Neural progenitor cell (in vitro differentiated cells): ENCODE results near the gene SDR9C7. TPM values are rescaled to one million over a fixed set of nuclear protein-coding genes. Genes with fewer than 3 reads are reported as not detected.
"Not testable (repeated sequence)": the region's sequence is repeated elsewhere in the genome, so short reads cannot be mapped to it uniquely, and the experiment has no call there.

Source experiments
- DNase-seq: peaks from one replicate; pipeline ENCODE4 v3.0.0-alpha.2; 2016; ENCODE audit warnings: low spot score
- H2AFZ ChIP-seq: fragments of 200-600 bp; sonication (generic); replicated peaks from 2 replicates; pipeline ENCODE4 v1.6.1; 2016; ENCODE audit warnings: antibody characterized with exemption
- H3F3A ChIP-seq: fragments of 200-600 bp; sonication (generic); 2 replicates; pipeline ENCODE4 v1.6.1; 2016; ENCODE audit warnings: antibody characterized with exemption, low read depth
- H3K27ac ChIP-seq: fragments of 200-600 bp; sonication (generic); 2 replicates; pipeline ENCODE4 v1.5.1; 2016; ENCODE audit warnings: mild to moderate bottlenecking
- H3K27me3 ChIP-seq: fragments of 200-600 bp; sonication (generic); 2 replicates; pipeline ENCODE4 v1.6.1; 2016; ENCODE audit warnings: mild to moderate bottlenecking, moderate library complexity
- H3K36me3 ChIP-seq: fragments of 200-600 bp; sonication (generic); 2 replicates; pipeline ENCODE4 v1.5.1; 2016
- H3K4me1 ChIP-seq: fragments of 200-600 bp; sonication (generic); 2 replicates; pipeline ENCODE4 v1.6.1; 2016; ENCODE audit warnings: mixed run types
- H3K4me2 ChIP-seq: fragments of 200-600 bp; sonication (generic); 2 replicates; pipeline ENCODE4 v1.6.1; 2016
- H3K4me3 ChIP-seq: fragments of 200-600 bp; sonication (generic); 2 replicates; pipeline ENCODE4 v1.5.1; 2016
- H3K79me2 ChIP-seq: fragments of 200-600 bp; sonication (generic); 2 replicates; pipeline ENCODE4 v1.6.1; 2016; ENCODE audit warnings: low read depth
- H3K9ac ChIP-seq: fragments of 200-600 bp; sonication (generic); 2 replicates; pipeline ENCODE4 v1.6.1; 2016
- H3K9me3 ChIP-seq: fragments of 200-600 bp; sonication (generic); 2 replicates; pipeline ENCODE4 v1.5.1; 2016; ENCODE audit warnings: low read depth
- H4K20me1 ChIP-seq: fragments of 200-600 bp; sonication (generic); 2 replicates; pipeline ENCODE4 v1.6.1; 2016; ENCODE audit warnings: low read depth
- H3K27ac Mint-ChIP-seq: 3 replicates; pipeline ENCODE4 v1.8.0; 2021; ENCODE audit warnings: mixed read lengths
- H3K27me3 Mint-ChIP-seq: 2 replicates; pipeline ENCODE4 v1.8.0; 2022; ENCODE audit warnings: low read depth, mild to moderate bottlenecking, inconsistent platforms, moderate library complexity, mixed read lengths; ENCODE audit not compliant: insufficient read depth
- H3K36me3 Mint-ChIP-seq: 3 replicates; pipeline ENCODE4 v1.8.0; 2021; ENCODE audit warnings: mixed read lengths
- H3K4me1 Mint-ChIP-seq: 3 replicates; pipeline ENCODE4 v1.8.0; 2021; ENCODE audit warnings: mixed read lengths
- H3K4me3 Mint-ChIP-seq: 3 replicates; pipeline ENCODE4 v1.8.0; 2021; ENCODE audit warnings: mild to moderate bottlenecking, moderate library complexity, mixed read lengths
- H3K9me3 Mint-ChIP-seq: 3 replicates; pipeline ENCODE4 v1.8.0; 2020; ENCODE audit warnings: mixed read lengths
- EZH2 ChIP-seq: fragments of 200-600 bp; sonication (generic); IDR thresholded peaks from 2 replicates; pipeline ENCODE4 v1.6.1; 2017; ENCODE audit warnings: antibody characterized with exemption, mild to moderate bottlenecking, moderate library complexity
- EZH2phosphoT487 ChIP-seq: fragments of 200-600 bp; sonication (generic); IDR thresholded peaks from 2 replicates; pipeline ENCODE4 v1.6.1; 2017; ENCODE audit warnings: antibody characterized with exemption
- total RNA-seq: library from RNA; depleted of rRNA; stranded (reverse); fragments of >200 nt; gene quantifications from 2 replicates; pipeline ENCODE4 v1.2.3, GENCODE V29; 2015; ENCODE audit warnings: low replicate concordance
- TF ChIP-seq, protein P1 (sequence below): fragments of 200-600 bp; sonication (generic); IDR thresholded peaks from 2 replicates; pipeline ENCODE4 v1.5.1; 2017; ENCODE audit warnings: antibody characterized with exemption, mild to moderate bottlenecking

Gene SDR9C7
- total RNA-seq, 1 donor from 2014 or later: 0.32 TPM

DNA sequence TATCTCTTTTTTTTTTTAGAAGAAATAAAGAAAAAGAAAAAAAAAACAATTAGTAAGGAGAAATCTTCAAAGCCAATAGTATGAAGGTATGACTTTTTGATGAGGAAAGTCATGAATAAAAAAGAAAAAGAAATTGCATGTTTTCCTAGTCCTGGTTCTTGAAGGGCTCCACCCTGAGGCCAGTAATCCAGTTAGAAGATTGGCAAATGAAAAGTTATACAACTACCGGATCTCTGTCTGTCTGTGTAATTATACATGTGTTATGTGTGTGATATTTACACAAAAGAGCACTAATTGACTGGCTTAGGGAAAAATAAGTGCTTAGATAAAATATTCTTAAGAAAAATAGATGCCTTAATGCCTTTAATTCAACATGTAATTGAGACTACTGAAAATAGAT lies 28.4 kb downstream of the SDR9C7 start:
- Histone ChIP-seq H3K4me1 (no peaks in the 10 kb centered on the region), H3K27ac (no peak overlapping the region), H3K4me2 (no peak overlapping the region), H2AFZ (no peak overlapping the region), H3K9ac (no peak overlapping the region), H3F3A (no peaks in the 10 kb centered on the region), H3K4me3 (no peak overlapping the region), H3K36me3 (no peaks in the 10 kb centered on the region), H3K27me3 (no peaks in the 10 kb centered on the region), H3K9me3 (peaks cover 14% of the 10 kb centered on the region), H3K79me2 (no peaks in the 10 kb centered on the region), H4K20me1 (no peaks in the 10 kb centered on the region)
- Mint-ChIP-seq H3K4me3 (no peak overlapping the region), H3K36me3 (no peaks in the 10 kb centered on the region), H3K27me3 (peaks cover 14% of the 10 kb centered on the region), H3K4me1 (no peaks in the 10 kb centered on the region), H3K27ac (no peak overlapping the region), H3K9me3 (peaks cover 36% of the 10 kb centered on the region)
- no peak for TF ChIP-seq EZH2phosphoT487
- no peak for TF ChIP-seq EZH2
- TF ChIP-seq, protein P1, sequence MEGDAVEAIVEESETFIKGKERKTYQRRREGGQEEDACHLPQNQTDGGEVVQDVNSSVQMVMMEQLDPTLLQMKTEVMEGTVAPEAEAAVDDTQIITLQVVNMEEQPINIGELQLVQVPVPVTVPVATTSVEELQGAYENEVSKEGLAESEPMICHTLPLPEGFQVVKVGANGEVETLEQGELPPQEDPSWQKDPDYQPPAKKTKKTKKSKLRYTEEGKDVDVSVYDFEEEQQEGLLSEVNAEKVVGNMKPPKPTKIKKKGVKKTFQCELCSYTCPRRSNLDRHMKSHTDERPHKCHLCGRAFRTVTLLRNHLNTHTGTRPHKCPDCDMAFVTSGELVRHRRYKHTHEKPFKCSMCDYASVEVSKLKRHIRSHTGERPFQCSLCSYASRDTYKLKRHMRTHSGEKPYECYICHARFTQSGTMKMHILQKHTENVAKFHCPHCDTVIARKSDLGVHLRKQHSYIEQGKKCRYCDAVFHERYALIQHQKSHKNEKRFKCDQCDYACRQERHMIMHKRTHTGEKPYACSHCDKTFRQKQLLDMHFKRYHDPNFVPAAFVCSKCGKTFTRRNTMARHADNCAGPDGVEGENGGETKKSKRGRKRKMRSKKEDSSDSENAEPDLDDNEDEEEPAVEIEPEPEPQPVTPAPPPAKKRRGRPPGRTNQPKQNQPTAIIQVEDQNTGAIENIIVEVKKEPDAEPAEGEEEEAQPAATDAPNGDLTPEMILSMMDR: no peak
- no peak for DNase-seq

DNA sequence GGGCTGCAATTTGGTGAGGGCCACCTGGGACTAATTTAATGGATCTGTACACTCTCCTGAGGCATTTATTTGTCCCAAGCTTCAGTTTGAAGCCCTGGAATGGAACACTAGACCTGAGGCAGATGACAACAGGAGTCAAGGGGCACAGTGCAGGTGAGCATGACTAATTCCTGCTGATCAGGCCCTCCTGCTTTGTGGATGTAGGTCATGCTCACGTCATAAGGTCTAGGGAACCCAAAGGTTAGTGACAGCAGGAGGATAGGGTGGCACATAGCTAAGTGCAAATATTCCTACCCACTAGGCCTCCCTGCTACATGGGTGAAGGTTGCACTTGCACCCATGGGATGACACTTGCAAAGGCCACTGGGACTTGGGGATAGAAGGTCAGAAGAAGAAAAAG lies 30.8 kb downstream of the SDR9C7 start:
- TF ChIP-seq EZH2phosphoT487: no peak
- TF ChIP-seq, protein P1: no peak
- no peak overlapping the region for H2AFZ ChIP-seq
- H3K27ac Mint-ChIP-seq: no peak overlapping the region
- no peaks in the 10 kb centered on the region for H3K27me3 ChIP-seq
- H3K4me2 ChIP-seq: no peak overlapping the region
- peaks cover 22% of the 10 kb centered on the region for H3K9me3 Mint-ChIP-seq
- no peaks in the 10 kb centered on the region for H3K4me1 ChIP-seq
- H3K79me2 ChIP-seq: no peaks in the 10 kb centered on the region
- H3K4me3 Mint-ChIP-seq: no peak overlapping the region
- H3K4me3 ChIP-seq: no peak overlapping the region
- no peak overlapping the region for H3K27ac ChIP-seq
- H3K9ac ChIP-seq: no peak overlapping the region
- DNase-seq: no peak
- H3K4me1 Mint-ChIP-seq: no peaks in the 10 kb centered on the region
- peaks cover 4% of the 10 kb centered on the region for H3K9me3 ChIP-seq
- H3K27me3 Mint-ChIP-seq: peaks cover 12% of the 10 kb centered on the region
- H4K20me1 ChIP-seq: no peaks in the 10 kb centered on the region
- no peaks in the 10 kb centered on the region for H3K36me3 ChIP-seq
- no peaks in the 10 kb centered on the region for H3F3A ChIP-seq
- no peaks in the 10 kb centered on the region for H3K36me3 Mint-ChIP-seq

DNA sequence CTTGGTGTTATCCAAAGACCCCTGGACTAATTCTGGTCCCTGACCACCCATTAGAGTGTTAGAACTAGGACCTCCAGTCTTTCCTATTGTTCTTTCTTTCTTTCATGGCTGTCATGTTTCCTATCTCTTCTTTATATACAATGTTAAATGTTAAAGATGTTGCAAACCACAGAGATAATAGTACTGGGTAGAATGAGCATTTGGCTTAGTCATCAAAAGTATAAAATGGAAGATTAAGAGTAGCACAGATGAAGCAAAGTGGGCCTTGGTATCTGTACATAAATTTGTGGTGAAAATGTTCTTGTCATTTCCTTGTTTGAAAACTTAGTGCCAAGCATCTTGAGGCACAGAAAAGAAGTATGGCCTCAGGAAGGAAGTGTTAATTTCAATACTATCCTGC lies 32.9 kb downstream of the SDR9C7 start:
- H3K4me1 ChIP-seq, DNase-seq, H3K4me3 Mint-ChIP-seq, H3K4me2 ChIP-seq, H3K36me3 Mint-ChIP-seq, H4K20me1 ChIP-seq, H3K9me3 ChIP-seq, H2AFZ ChIP-seq, H3K36me3 ChIP-seq, H3K79me2 ChIP-seq, H3K27me3 ChIP-seq, H3K27ac Mint-ChIP-seq, H3K9ac ChIP-seq, H3K4me3 ChIP-seq, H3F3A ChIP-seq, H3K4me1 Mint-ChIP-seq, H3K27me3 Mint-ChIP-seq, H3K27ac ChIP-seq: not testable (repeated sequence)
- H3K9me3 Mint-ChIP-seq: peaks cover 14% of the 10 kb centered on the region

DNA sequence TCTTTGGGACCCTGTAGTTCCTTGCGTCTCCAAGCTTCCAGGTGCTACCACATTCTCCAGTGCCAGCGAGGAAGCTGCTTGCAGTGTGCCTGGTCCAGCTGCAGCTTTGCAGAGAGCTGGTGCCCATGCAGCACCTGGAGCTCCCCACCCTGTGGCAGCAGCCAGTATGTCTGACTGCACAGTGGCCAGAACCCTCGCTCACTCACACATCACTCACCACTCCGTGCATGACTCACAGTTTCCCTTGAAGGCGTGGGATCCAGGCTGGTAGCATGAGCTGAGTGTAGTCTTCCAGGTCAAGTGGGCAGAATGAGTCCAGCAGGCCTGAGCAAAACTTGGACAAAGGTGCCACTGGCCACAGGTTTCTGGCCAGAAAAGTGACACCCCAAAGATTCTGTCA lies 33.6 kb downstream of the SDR9C7 start:
- H3K9me3 Mint-ChIP-seq: peaks cover 14% of the 10 kb centered on the region
- H3K79me2 ChIP-seq: no peaks in the 10 kb centered on the region
- no peaks in the 10 kb centered on the region for H3K27me3 ChIP-seq
- no peak overlapping the region for H3K9ac ChIP-seq
- peaks cover 4% of the 10 kb centered on the region for H3K27me3 Mint-ChIP-seq
- no peaks in the 10 kb centered on the region for H3K4me1 Mint-ChIP-seq
- no peak for DNase-seq
- no peak overlapping the region for H3K4me3 Mint-ChIP-seq
- H3K4me1 ChIP-seq: no peaks in the 10 kb centered on the region
- no peaks in the 10 kb centered on the region for H3F3A ChIP-seq
- no peaks in the 10 kb centered on the region for H3K36me3 ChIP-seq
- H3K9me3 ChIP-seq: peaks cover 4% of the 10 kb centered on the region
- H3K36me3 Mint-ChIP-seq: no peaks in the 10 kb centered on the region
- no peak overlapping the region for H3K27ac Mint-ChIP-seq
- H3K4me3 ChIP-seq: no peak overlapping the region
- H4K20me1 ChIP-seq: no peaks in the 10 kb centered on the region
- no peak overlapping the region for H3K27ac ChIP-seq
- H2AFZ ChIP-seq: no peak overlapping the region
- no peak overlapping the region for H3K4me2 ChIP-seq
- TF ChIP-seq EZH2 (no peak), EZH2phosphoT487 (no peak)
- TF ChIP-seq, protein P1: no peak
